ENCODE results near the gene EPO.
A peak's percentile ranks its signal among the peaks of the same experiment; 100 is the strongest.

DNA sequence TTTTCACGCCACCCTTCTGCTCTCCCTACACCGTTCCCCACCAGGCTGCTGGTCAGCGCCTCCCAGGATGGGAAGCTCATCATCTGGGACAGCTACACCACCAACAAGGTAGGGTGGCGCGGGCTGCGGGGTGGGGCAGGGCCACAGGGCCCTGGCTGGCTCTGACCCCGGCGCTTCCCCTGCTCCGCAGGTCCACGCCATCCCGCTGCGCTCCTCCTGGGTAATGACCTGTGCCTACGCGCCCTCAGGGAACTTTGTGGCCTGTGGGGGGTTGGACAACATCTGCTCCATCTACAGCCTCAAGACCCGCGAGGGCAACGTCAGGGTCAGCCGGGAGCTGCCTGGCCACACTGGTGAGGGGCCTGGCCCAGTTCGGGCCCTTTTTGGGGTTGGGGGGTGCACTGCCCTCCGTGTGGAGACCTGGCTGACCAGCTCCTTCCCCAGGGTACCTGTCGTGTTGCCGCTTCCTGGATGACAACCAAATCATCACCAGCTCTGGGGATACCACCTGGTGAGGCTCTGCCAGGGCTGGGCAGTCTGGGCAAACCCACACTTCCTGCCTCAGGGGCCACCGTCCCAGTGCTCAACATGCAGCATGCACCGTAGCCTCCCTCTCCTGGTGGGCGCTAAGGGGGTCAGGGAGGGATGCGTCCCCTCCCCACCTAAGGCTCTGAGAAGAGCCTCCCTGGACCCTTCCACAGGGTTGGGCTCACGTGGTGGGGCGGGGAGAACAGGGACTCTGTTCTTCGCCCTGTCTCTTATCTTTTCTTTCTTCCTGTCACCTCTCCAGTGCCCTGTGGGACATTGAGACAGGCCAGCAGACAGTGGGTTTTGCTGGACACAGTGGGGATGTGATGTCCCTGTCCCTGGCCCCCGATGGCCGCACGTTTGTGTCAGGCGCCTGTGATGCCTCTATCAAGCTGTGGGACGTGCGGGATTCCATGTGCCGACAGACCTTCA lies 42.7 kb upstream of the EPO start:
- TF ChIP-seq, protein P1, sequence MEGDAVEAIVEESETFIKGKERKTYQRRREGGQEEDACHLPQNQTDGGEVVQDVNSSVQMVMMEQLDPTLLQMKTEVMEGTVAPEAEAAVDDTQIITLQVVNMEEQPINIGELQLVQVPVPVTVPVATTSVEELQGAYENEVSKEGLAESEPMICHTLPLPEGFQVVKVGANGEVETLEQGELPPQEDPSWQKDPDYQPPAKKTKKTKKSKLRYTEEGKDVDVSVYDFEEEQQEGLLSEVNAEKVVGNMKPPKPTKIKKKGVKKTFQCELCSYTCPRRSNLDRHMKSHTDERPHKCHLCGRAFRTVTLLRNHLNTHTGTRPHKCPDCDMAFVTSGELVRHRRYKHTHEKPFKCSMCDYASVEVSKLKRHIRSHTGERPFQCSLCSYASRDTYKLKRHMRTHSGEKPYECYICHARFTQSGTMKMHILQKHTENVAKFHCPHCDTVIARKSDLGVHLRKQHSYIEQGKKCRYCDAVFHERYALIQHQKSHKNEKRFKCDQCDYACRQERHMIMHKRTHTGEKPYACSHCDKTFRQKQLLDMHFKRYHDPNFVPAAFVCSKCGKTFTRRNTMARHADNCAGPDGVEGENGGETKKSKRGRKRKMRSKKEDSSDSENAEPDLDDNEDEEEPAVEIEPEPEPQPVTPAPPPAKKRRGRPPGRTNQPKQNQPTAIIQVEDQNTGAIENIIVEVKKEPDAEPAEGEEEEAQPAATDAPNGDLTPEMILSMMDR (IDR thresholded peaks at IDR 0.05; ENCODE audit: insufficient read depth, low read length): no peak
- TF ChIP-seq POLR2AphosphoS5 (IDR thresholded peaks at IDR 0.05; ENCODE audit: low read depth) (0 out of 2 replicates have a peak, but pooled peaks have one; percentile 15), SPI1 (IDR thresholded peaks at IDR 0.05; ENCODE audit: borderline replicate concordance, low read depth) (no peak)
- TF ChIP-seq, protein P2, sequence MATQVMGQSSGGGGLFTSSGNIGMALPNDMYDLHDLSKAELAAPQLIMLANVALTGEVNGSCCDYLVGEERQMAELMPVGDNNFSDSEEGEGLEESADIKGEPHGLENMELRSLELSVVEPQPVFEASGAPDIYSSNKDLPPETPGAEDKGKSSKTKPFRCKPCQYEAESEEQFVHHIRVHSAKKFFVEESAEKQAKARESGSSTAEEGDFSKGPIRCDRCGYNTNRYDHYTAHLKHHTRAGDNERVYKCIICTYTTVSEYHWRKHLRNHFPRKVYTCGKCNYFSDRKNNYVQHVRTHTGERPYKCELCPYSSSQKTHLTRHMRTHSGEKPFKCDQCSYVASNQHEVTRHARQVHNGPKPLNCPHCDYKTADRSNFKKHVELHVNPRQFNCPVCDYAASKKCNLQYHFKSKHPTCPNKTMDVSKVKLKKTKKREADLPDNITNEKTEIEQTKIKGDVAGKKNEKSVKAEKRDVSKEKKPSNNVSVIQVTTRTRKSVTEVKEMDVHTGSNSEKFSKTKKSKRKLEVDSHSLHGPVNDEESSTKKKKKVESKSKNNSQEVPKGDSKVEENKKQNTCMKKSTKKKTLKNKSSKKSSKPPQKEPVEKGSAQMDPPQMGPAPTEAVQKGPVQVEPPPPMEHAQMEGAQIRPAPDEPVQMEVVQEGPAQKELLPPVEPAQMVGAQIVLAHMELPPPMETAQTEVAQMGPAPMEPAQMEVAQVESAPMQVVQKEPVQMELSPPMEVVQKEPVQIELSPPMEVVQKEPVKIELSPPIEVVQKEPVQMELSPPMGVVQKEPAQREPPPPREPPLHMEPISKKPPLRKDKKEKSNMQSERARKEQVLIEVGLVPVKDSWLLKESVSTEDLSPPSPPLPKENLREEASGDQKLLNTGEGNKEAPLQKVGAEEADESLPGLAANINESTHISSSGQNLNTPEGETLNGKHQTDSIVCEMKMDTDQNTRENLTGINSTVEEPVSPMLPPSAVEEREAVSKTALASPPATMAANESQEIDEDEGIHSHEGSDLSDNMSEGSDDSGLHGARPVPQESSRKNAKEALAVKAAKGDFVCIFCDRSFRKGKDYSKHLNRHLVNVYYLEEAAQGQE (IDR thresholded peaks at IDR 0.05; ENCODE audit: insufficient replicate concordance, low read depth): no peak
